AG08395 (cell line): Measurements from ENCODE around the gene SETDB1.

Experiments used
- DNase-seq: peaks from one replicate; pipeline ENCODE4 v3.0.0; 2012; ENCODE audit warnings: mixed read lengths, low spot score

Gene SETDB1

GRCh38 chr1:150931773-150932172, 5.6 kb downstream of the SETDB1 start:
- no peak for DNase-seq

GRCh38 chr1:150944856-150945255, 18.7 kb downstream of the SETDB1 start:
- DNase-seq: no peak

DNA sequence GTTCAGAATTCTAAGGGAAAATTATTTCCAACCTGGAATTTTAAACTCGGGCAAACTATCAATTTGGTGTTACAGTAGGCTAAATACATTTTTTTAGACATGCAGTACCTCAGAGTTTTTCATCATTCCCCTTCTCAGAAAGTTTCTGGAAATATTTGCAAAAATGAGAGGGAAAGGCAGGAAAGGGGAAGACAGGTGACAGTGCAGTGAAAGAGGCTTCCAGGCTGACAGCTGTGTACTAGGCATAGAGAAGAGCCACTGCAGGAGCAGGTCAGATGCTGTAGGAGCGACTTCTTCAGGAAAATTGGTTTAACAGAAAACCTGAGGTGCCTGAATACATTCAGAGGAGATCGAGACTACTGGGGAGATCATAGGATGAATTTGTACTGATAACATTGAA, 28.5 kb downstream of the SETDB1 start:
- no peak for DNase-seq

DNA sequence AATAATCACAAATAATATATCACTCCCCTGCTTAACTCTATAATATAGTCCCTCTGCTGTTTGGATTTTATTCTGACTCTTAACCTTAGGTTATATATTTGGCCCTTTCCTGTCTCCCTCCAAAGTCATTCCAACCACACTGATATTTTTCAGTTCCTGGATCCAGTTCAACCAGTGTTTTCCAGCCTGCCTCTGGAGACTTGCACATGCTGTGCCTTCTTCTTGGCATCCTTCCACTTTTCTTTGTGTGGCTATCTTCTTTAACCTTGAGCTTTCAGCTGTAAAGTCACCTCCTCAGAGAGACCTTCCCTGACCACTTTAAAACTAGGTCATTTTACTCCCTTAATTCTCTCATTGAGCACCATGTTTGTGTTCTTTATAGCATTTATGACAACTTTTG, 29.1 kb downstream of the SETDB1 start:
- DNase-seq: no peak

GRCh38 chr1:150957666-150958065, 31.5 kb downstream of the SETDB1 start:
- no peak for DNase-seq

DNA sequence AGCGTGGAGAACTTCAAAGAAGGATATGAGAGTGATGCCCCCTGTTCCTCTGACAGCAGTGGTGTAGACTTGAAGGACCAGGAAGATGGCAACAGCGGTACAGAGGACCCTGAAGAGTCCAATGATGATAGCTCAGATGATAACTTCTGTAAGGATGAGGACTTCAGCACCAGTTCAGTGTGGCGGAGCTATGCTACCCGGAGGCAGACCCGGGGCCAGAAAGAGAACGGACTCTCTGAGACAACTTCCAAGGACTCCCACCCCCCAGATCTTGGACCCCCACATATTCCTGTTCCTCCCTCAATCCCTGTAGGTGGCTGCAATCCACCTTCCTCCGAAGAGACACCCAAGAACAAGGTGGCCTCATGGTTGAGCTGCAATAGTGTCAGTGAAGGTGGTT, 34.5 kb downstream of the SETDB1 start:
- no peak for DNase-seq

DNA sequence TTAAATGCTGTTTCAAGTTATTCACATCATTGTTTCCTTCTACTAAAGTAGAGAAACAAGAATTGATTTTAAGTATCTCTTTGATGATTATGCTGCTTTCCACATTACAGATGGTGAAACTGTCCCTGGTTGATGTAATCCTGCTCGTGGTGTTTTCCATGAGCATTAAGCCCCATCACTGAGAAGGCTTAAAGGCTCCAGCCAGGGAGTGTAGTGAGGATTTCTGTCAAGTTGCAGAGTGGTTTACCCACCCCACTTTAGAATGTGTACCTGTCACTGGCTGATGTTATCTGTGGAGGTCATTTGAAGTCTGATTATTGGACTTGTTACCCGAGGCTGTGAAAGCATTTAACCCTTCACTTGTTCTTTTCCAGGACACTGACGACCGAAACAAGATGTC, 35.6 kb downstream of the SETDB1 start:
- no peak for DNase-seq

DNA sequence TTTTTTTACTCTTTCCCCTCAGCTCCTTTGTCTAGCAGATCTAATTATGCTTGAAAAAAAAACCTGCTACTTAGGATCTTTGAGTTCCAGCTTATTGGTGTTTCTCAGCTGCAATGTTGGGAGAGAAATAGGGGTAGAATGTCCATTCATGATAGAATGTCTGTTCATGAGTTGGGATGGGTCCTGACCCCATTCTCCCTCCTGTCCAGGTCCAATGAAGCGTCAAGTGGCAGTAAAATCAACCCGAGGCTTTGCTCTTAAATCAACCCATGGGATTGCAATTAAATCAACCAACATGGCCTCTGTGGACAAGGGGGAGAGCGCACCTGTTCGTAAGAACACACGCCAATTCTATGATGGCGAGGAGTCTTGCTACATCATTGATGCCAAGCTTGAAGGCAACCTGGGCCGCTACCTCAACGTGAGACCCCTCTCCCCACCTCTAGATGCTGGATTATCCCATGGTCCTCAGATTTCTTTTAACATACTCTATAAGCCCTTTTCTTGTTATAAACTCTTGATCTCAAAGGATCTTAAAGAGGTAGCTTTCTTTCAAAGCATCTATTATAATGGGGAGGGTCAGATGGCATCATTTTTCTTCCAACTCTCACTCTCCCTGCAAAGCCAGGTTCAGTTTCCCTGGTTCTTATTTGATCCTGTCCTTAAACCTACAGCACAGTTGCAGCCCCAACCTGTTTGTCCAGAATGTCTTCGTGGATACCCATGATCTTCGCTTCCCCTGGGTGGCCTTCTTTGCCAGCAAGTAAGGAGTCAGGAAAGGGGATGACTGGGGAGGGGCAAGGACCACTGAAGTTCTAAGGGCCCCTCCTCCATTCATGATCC, 37.4 kb downstream of the SETDB1 start:
- DNase-seq: no peak

DNA sequence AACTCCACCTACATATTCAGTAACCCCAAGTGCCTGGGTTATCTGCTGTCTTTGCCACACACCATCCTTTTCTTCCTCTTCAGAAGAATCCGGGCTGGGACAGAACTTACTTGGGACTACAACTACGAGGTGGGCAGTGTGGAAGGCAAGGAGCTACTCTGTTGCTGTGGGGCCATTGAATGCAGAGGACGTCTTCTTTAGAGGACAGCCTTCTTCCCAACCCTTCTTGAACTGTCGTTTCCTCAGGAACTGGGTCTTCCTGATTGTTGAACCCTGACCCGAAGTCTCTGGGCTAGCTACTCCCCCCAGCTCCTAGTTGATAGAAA, 38.0 kb downstream of the SETDB1 start:
- DNase-seq: no peak

GRCh38 chr1:150965605-150966004, 39.4 kb downstream of the SETDB1 start:
- DNase-seq: no peak

GRCh38 chr1:150966011-150966410, 39.8 kb downstream of the SETDB1 start:
- DNase-seq: no peak

DNA sequence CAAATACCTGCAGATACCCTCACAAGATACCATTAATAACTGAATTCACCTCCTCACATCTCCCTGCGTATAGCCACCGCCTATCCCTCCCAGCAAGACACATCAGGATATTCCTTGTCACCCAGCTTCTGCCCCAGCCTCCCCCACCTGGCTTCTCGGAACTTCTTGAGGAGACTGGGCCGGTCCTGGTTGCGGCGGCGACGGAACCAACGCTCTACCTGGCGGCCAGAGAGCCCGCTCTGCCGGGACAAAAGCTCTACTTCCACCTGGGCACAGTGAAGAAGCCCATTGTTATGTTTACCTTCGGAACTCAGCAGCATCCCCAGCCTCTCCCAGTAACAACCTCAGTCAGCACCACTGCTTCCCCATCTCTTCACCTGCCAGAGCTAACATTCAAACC, 41.8 kb downstream of the SETDB1 start:
- no peak for DNase-seq

GRCh38 chr1:150968491-150968890, 42.3 kb downstream of the SETDB1 start:
- DNase-seq: no peak

DNA sequence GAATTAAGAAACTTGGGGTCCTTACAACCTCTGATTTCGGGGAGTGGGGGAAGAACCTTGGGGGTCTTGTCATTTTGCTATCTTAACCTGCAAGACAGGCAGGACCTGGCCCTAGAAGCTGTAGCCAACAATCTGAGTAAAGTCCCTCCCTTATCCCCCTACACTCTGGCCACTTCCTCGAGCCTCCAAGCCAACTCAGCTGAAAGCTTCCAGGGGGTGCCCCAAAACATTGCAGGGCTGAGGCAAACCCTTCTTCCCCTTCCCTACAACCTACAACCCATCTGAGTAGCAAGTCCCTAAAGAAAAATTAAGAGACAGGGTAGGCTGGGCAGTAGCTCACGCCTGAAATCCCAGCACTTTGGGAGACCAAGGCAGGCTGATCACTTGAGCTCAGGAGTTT, 43.5 kb downstream of the SETDB1 start:
- DNase-seq: no peak

DNA sequence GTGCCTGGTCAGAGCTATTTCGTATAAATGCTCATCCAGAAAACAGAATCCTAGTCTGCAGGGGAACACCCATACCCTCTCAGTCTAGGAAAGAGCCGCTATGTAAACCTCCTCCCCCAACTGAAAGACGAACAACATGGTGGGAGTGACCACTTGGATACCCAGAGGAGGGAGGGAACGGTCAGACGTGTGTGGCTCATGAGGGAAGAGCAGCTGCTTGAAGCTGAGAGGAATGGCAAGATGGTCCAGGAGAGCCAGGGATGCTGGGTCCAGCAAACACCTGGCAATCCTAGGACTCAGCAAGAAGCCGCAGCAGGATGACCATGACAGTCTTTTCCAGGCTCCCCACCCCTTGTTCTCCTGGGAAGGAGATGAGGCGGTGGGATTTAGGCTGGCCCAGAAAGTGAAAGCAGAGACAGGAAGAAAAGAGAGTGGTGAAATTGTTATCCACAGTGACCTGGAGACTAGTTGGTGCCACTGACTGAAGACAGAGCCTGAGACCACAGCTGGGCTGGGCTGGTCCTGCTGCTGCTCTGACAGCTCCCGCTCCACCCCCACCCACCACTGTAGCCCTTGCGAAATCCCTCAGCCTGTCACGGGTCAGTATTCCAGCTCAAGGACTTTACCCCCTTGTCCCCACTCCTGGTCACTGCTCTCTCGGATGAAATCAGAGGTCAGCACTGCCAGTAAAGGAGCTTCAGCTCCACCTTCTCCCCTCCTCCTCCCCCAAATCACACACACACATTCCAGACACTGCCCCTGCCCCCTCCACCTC, 44.8 kb downstream of the SETDB1 start:
- peak; percentile 62 for DNase-seq

- DNase-seq: no peak
Measured at GRCh38 chr1:150971583-150972416, 45.6 kb downstream of the SETDB1 start.

- DNase-seq: no peak
Measured at GRCh38 chr1:150972417-150972940, 46.3 kb downstream of the SETDB1 start.

DNA sequence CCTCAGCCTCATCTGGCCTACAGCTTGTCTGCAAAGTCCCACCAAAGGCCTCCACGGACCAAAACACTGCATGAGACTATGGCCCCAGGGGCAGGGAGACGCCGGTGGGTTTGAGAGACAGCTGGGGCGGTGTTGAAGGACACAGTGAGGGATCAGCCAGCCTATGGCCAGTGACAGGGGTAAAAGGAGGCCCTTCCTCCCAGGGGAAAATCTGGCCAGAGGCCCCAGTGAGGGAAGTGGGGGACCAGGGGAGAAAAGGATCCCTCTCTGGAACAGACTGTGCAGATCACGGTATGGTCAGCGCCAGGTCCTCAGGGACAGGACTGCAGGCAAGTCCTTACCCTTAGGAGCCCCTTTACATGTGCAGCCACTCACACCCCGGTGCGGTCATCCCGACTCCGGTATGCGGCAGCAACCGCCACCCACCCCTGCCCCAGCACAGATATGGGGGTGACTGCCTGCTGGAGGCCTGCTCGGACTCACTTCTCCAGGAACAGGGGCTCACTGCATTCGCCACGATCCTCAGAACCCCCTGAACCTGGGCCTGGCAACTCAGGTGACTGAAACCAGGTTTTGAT, 47.2 kb downstream of the SETDB1 start:
- peak; percentile 30 for DNase-seq

DNA sequence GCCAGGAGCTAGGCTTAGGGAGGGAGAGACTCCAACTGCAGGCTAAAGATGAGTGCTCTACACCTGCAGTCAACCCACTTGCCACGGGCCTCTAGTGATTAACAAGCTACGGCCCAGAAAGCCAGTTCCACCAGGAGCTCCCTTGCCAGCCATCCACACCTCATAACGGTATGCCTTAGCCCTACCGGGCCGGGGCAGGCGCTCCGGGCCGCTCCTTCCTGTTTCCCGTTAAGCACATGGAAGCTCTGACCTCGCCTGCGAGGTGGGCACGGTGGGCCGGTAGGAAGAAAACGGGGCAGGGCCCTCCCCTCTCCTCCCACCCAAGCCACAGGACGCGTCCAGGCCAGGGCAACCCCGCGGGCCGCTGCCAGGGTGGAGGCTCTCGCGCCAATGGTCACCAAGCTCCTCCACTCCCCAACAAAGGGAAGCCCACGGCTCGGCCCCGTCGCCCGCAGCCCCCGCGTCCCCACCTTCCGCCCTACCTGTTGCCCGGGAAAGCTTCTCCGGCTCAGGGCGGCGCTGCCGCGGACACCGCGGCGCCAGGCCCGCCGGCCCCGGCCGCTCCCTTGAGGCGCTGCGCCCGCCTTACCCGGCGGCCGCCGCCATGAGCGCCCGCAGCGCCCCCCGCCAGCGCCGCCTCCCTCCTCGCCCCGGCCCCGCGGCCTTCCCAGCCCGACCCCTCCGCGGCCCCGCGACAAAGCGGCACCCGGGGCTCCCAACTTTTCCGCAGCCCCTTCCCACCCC, 47.8 kb downstream of the SETDB1 start:
- DNase-seq: peak; percentile 29

DNA sequence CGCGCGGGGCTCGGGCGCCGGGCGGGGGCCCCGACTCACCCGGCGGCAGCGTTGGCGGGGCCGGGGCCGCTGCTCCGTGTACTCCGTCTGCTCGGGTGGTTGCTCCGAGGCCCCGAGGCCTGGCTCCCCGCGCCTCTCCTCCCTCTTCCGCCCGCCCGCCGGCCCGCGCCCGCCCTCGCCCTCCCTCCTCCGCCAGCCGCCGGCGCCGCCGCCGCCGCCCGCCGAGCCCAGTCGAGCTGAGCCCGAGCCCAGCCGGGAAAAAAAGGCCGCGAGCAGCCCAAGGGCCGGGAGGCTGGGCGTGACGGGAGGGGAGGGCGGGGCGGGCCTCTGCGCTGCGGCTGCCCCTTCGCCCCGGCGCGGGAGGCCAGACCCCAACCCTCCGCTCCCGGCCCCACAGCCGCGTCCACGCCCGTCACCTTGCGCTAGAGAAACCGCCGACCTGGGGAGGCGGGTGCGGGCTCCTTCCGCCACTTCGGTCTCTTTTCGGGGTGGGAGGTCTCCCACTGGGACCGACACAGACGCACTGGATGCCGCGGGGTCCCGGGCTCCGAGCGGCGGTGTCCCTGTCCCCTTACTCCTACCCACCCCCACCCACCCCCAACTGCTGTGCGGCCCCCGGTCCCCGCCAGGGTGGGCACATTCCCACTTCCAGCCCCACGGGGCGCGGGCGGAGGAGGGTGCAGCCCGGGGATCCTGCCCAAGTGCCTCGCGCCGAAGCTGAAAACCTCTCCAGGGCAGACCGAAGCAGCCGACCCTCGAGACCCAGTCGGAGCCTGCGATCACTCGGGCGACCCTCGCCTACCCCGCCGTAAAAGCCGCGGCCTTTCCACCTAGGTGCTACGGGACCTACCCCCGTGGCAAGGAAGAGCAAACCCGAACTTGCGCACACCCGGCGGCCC, 48.7 kb downstream of the SETDB1 start, which contains the start of gene CERS2:
CERS2 (minus strand) TSS at position 256 of the 899 bp plus-strand sequence. CDS start 5,745 bp downstream, outside the sequence.
- DNase-seq: peak; percentile 87
